Muscle layer of colon (tissue), 2 donors: Measurements from ENCODE around the gene VANGL2.

Source experiments
- H3K27ac ChIP-seq: one replicate; pipeline ENCODE4 v1.7.0; 2013; ENCODE audit warnings: low read depth, mild to moderate bottlenecking, low read length, moderate library complexity
- H3K27me3 ChIP-seq, 2 donors: one replicate each; pipeline ENCODE4 v1.7.0; 2013; ENCODE audit warnings: low read length in 2 of 2, mild to moderate bottlenecking in 2 of 2; ENCODE audit not compliant: insufficient read depth in 2 of 2, control insufficient read depth in 1 of 2
- H3K36me3 ChIP-seq: one replicate; pipeline ENCODE4 v1.7.0; 2013; ENCODE audit warnings: mild to moderate bottlenecking, low read length; ENCODE audit not compliant: insufficient read depth
- H3K4me1 ChIP-seq: one replicate; pipeline ENCODE4 v1.7.0; 2013; ENCODE audit warnings: mild to moderate bottlenecking, low read length; ENCODE audit not compliant: insufficient read depth
- H3K4me3 ChIP-seq, 2 donors: one replicate each; pipeline ENCODE4 v1.7.0; 2013; ENCODE audit warnings: low read length in 2 of 2, low read depth in 1 of 2, mild to moderate bottlenecking in 1 of 2, moderate library complexity in 1 of 2
- H3K9ac ChIP-seq: one replicate; pipeline ENCODE4 v1.7.0; 2013; ENCODE audit warnings: low read length
- H3K9me3 ChIP-seq: one replicate; pipeline ENCODE4 v1.7.0; 2013; ENCODE audit warnings: mild to moderate bottlenecking, low read length
- donor health status: abdominal sarcoma.
- donor health status: Adenocarcinoma of cecum.

Gene VANGL2

GRCh38 chr1:160454371-160455152 is 54.2 kb downstream of the VANGL2 start:
- Histone ChIP-seq H3K36me3 (no peaks in the 10 kb centered on the region), H3K4me1 (no peaks in the 10 kb centered on the region), H3K4me3 (no peak overlapping the region), H3K27ac (no peak overlapping the region), H3K9me3 (no peaks in the 10 kb centered on the region), H3K27me3 (no peaks in the 10 kb centered on the region), H3K9ac (no peak overlapping the region)

GRCh38 chr1:160455153-160455517 is 54.8 kb downstream of the VANGL2 start:
- H3K27me3 ChIP-seq: no peaks in the 10 kb centered on the region
- no peaks in the 10 kb centered on the region for H3K4me1 ChIP-seq
- no peaks in the 10 kb centered on the region for H3K9me3 ChIP-seq
- no peak overlapping the region for H3K27ac ChIP-seq
- H3K4me3 ChIP-seq: no peak overlapping the region
- H3K9ac ChIP-seq: no peak overlapping the region
- no peaks in the 10 kb centered on the region for H3K36me3 ChIP-seq

- H3K9ac ChIP-seq: no peak overlapping the region
- H3K4me1 ChIP-seq: no peaks in the 10 kb centered on the region
- H3K4me3 ChIP-seq: no peak overlapping the region
- H3K36me3 ChIP-seq: no peaks in the 10 kb centered on the region
- no peaks in the 10 kb centered on the region for H3K9me3 ChIP-seq
- H3K27me3 ChIP-seq: no peaks in the 10 kb centered on the region
- no peak overlapping the region for H3K27ac ChIP-seq
Measured at GRCh38 chr1:160459056-160459455, 58.7 kb downstream of the VANGL2 start.

GRCh38 chr1:160459687-160460086 is 59.3 kb downstream of the VANGL2 start:
- H3K9ac ChIP-seq: no peak overlapping the region
- no peaks in the 10 kb centered on the region for H3K27me3 ChIP-seq
- no peaks in the 10 kb centered on the region for H3K9me3 ChIP-seq
- no peak overlapping the region for H3K4me3 ChIP-seq
- no peaks in the 10 kb centered on the region for H3K4me1 ChIP-seq
- H3K27ac ChIP-seq: no peak overlapping the region
- no peaks in the 10 kb centered on the region for H3K36me3 ChIP-seq

DNA sequence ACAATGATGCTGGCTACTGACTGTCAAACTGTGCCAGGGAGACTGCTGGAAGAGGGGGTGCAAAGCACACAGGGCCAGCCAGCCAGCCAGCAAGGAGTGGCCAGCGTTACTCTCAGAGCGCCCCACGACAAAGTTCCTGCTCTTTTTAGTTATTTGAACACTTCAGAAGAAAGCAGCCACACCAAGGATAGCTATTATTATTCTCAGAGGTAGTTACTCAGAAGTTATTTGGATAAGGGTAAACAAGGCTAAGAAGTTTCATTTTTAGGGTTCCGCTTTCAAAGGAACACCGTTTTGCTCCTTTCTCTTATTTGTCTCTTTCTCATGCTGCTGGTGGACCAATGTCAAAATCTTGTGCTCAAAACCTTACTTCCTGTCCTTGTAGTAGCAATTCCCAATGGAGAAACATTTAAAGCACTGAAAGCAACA is 59.9 kb downstream of the VANGL2 start:
- H3K27ac ChIP-seq: no peak overlapping the region
- no peaks in the 10 kb centered on the region for H3K27me3 ChIP-seq
- no peak overlapping the region for H3K9ac ChIP-seq
- no peaks in the 10 kb centered on the region for H3K9me3 ChIP-seq
- no peaks in the 10 kb centered on the region for H3K4me1 ChIP-seq
- no peaks in the 10 kb centered on the region for H3K36me3 ChIP-seq
- H3K4me3 ChIP-seq: no peak overlapping the region

- H3K27me3 ChIP-seq: no peaks in the 10 kb centered on the region
- no peak overlapping the region for H3K27ac ChIP-seq
- no peaks in the 10 kb centered on the region for H3K9me3 ChIP-seq
- no peak overlapping the region for H3K4me3 ChIP-seq
- H3K36me3 ChIP-seq: no peaks in the 10 kb centered on the region
- H3K4me1 ChIP-seq: no peaks in the 10 kb centered on the region
- H3K9ac ChIP-seq: no peak overlapping the region
Measured at GRCh38 chr1:160460683-160461287, 60.4 kb downstream of the VANGL2 start.

- Histone ChIP-seq H3K27me3 (no peaks in the 10 kb centered on the region), H3K9me3 (no peaks in the 10 kb centered on the region), H3K4me1 (no peaks in the 10 kb centered on the region), H3K9ac (no peak overlapping the region), H3K27ac (no peak overlapping the region), H3K36me3 (no peaks in the 10 kb centered on the region), H3K4me3 (no peak overlapping the region)
Measured at GRCh38 chr1:160465123-160465522, 64.8 kb downstream of the VANGL2 start.

DNA sequence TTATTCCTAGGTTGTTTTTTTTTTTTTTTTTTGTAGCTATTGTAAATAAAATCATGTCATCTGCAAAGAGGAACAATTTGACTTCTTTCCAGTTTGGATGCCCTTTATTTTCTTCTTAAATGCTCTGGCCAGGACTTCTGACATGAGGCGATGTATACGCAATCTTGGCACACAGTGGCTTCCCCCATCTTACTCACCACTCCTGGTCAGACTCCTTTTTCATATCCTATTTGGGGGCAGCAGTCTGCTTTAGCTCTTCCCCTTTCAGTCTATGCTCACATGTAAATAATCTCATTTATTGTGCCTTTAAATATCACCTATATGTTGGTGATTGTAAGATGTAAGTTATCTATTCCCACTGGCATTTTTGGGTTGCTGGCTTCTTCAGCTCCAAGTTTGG is 66.6 kb downstream of the VANGL2 start:
- Histone ChIP-seq H3K27me3 (no peaks in the 10 kb centered on the region), H3K27ac (no peak overlapping the region), H3K4me3 (no peak overlapping the region), H3K36me3 (no peaks in the 10 kb centered on the region), H3K4me1 (no peaks in the 10 kb centered on the region), H3K9ac (no peak overlapping the region), H3K9me3 (no peaks in the 10 kb centered on the region)

DNA sequence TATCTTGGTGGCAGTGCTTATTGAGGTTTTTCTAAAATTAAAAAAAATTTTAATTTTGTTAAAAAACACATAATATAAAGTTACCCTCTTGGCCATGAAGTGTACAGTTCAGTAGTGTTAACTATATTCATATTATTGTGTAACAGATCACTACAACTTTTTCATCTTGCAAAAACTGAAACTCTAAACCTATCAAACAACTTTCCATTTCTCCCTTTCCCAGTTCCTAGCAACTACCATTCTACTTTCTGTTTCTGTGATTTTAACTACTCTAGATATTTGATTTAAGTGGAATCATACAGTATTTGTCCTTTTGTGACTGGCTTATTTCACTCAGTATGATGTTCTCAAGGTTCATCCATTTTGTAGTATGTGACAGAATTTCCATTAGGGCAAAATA is 67.2 kb downstream of the VANGL2 start:
- Histone ChIP-seq H3K27ac (no peak overlapping the region), H3K36me3 (no peaks in the 10 kb centered on the region), H3K27me3 (no peaks in the 10 kb centered on the region), H3K9me3 (no peaks in the 10 kb centered on the region), H3K4me1 (no peaks in the 10 kb centered on the region), H3K9ac (no peak overlapping the region), H3K4me3 (no peak overlapping the region)

DNA sequence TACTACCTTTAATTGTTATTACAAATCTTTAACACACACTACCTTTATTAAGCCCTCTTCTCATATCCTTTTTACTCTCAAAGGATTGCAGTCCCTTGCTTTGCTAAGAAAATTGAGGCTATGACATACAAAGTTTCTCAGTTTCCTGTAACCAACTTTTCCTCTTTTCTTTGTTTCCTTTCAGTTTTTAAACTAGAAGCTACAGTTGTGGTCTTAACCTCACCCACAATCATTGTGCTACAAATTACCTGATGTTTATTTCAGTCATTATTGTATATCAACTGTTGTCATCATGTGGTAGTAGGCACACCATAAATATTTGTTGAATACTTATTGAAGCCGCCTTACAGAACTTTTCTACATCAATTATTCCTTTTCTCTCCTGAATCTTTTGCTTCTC is 70.9 kb downstream of the VANGL2 start:
- no peak overlapping the region for H3K27ac ChIP-seq
- no peaks in the 10 kb centered on the region for H3K9me3 ChIP-seq
- no peaks in the 10 kb centered on the region for H3K4me1 ChIP-seq
- no peak overlapping the region for H3K9ac ChIP-seq
- H3K4me3 ChIP-seq: no peak overlapping the region
- H3K27me3 ChIP-seq: no peaks in the 10 kb centered on the region
- H3K36me3 ChIP-seq: no peaks in the 10 kb centered on the region

DNA sequence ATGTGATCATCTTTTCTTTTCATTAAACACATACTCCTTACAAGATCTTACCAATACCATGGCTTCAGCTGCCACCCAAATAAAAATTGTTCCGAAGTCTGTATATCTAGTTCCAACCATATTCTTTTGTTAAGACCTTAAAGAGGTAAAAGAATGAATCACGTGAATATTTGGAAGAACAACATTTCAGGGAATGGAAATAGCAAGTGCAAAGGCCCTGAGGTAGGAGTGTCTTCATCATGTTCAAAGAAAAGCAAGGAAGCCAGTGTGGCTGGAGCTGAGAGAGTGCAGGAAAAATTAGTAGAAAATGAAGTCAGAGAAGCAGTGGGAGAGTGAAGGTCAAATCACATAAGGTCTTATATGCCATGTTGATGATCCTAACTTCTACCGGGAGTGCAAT is 71.7 kb downstream of the VANGL2 start:
- Histone ChIP-seq H3K36me3 (no peaks in the 10 kb centered on the region), H3K4me3 (no peak overlapping the region), H3K27ac (no peak overlapping the region), H3K9me3 (no peaks in the 10 kb centered on the region), H3K4me1 (no peaks in the 10 kb centered on the region), H3K27me3 (no peaks in the 10 kb centered on the region), H3K9ac (no peak overlapping the region)
